HepG2 (cell line): Measurements from ENCODE around the gene KIF13A. TPM values are rescaled to one million over a fixed set of nuclear protein-coding genes. Genes with fewer than 3 reads are reported as not detected.
A peak's percentile ranks its signal among the peaks of the same experiment; 100 is the strongest.

Experiments
- CEBPB ChIP-seq: IDR thresholded peaks from 2 replicates; pipeline ENCODE4 v1.6.1; 2011; ENCODE audit warnings: low read depth, low read length, improper control_type of control experiment, borderline replicate concordance
- DR1 ChIP-seq: sonication (generic); formaldehyde crosslinking; IDR thresholded peaks from 2 replicates; pipeline ENCODE4 v1.8.0; 2021; ENCODE audit warnings: mild to moderate bottlenecking, missing genetic modification reagents, inconsistent platforms
- FOXK1 ChIP-seq: sonication (generic); formaldehyde crosslinking; IDR thresholded peaks from 2 replicates; pipeline ENCODE4 v1.4.0; 2020; ENCODE audit warnings: low read depth, missing genetic modification reagents, borderline replicate concordance
- MED1 ChIP-seq: sonication (generic); formaldehyde crosslinking; IDR thresholded peaks from 2 replicates; pipeline ENCODE4 v1.4.0; 2020; ENCODE audit warnings: missing genetic modification reagents
- NBN ChIP-seq: fragments of 450-650 bp; conservative IDR thresholded peaks from 2 replicates; pipeline ENCODE4 v1.6.1; 2017
- POLR2AphosphoS2 ChIP-seq: IDR thresholded peaks from 2 replicates; pipeline ENCODE4 v1.6.1; 2011; ENCODE audit warnings: low read depth, low read length, improper control_type of control experiment
- SAP130 ChIP-seq: IDR thresholded peaks from 2 replicates; pipeline ENCODE4 v1.6.1; 2016; ENCODE audit warnings: low read depth
- WIZ ChIP-seq: sonication (generic); formaldehyde crosslinking; IDR thresholded peaks from 2 replicates; pipeline ENCODE4 v1.5.1; 2020; ENCODE audit warnings: mild to moderate bottlenecking, missing genetic modification reagents
- ZBTB38 ChIP-seq: sonication (generic); formaldehyde crosslinking; IDR thresholded peaks from 2 replicates; pipeline ENCODE4 v1.5.1; 2020; ENCODE audit warnings: mild to moderate bottlenecking, missing genetic modification reagents
- ZMYM4 ChIP-seq: sonication (generic); formaldehyde crosslinking; IDR thresholded peaks from 2 replicates; pipeline ENCODE4 v1.8.1; 2023; ENCODE audit warnings: mild to moderate bottlenecking, missing genetic modification reagents
- ZNF205 ChIP-seq: IDR thresholded peaks from 2 replicates; pipeline ENCODE4 v1.6.1; 2018; ENCODE audit warnings: missing biosample characterization, missing genetic modification reagents
- ZNF256 ChIP-seq: sonication (generic); formaldehyde crosslinking; conservative IDR thresholded peaks from 2 replicates; pipeline ENCODE4 v1.4.0; 2020; ENCODE audit warnings: missing genetic modification reagents
- ZNF761 ChIP-seq: sonication (generic); formaldehyde crosslinking; conservative IDR thresholded peaks from 2 replicates; pipeline ENCODE4 v1.4.0; 2020; ENCODE audit warnings: mild to moderate bottlenecking, missing genetic modification reagents
- ZNF777 ChIP-seq: sonication (generic); formaldehyde crosslinking; IDR thresholded peaks from 2 replicates; pipeline ENCODE4 v1.4.0; 2020; ENCODE audit warnings: missing genetic modification reagents
- polyA plus RNA-seq, 8 experiments: library from polyadenylated mRNA; depleted of rRNA in 3 of 8; stranded (reverse) in 7 of 8; unstranded in 1 of 8; fragments of >200 nt; fragmentation: Illumina TruSeq in 4 of 8; extraction: Trizol in 4 of 8; gene quantifications; 2 replicates each; pipeline versions ENCODE4 v1.2.1 to v1.2.3, GENCODE V29; 2011 to 2016; ENCODE audit warnings: low read depth in 4 of 8, missing spikeins in 1 of 8, mixed read lengths in 1 of 8; ENCODE audit not compliant: insufficient read depth in 1 of 8
- total RNA-seq, 5 experiments: library from RNA; depleted of rRNA; stranded (reverse); fragments of >200 nt; fragmentation: Illumina TruSeq; extraction: Trizol; gene quantifications; 2 replicates each; pipeline ENCODE4 v1.2.3, GENCODE V29; 2016; ENCODE audit warnings: low read depth in 1 of 5
- TF ChIP-seq, protein P1 (sequence below), 2 experiments: sonication (generic) in 1 of 2; formaldehyde crosslinking in 1 of 2; IDR thresholded peaks; 2 replicates each; pipeline versions ENCODE4 v1.6.1 to v1.9.0; 2014 to 2022; ENCODE audit warnings: antibody characterized with exemption in 1 of 2, borderline replicate concordance in 1 of 2, inconsistent platforms in 1 of 2, low read depth in 1 of 2, missing genetic modification reagents in 1 of 2
- TF ChIP-seq, protein P2 (sequence below): sonication (generic); formaldehyde crosslinking; IDR thresholded peaks from 2 replicates; pipeline ENCODE4 v1.5.0; 2020; ENCODE audit warnings: mild to moderate bottlenecking, missing genetic modification reagents
- TF ChIP-seq, protein P3 (sequence below): sonication (generic); formaldehyde crosslinking; IDR thresholded peaks from 2 replicates; pipeline ENCODE4 v1.8.0; 2022; ENCODE audit warnings: mild to moderate bottlenecking, missing genetic modification reagents, borderline replicate concordance
- TF ChIP-seq, protein P4 (sequence below): sonication (generic); formaldehyde crosslinking; IDR thresholded peaks from 2 replicates; pipeline ENCODE4 v1.4.0; 2020; ENCODE audit warnings: missing genetic modification reagents

The KIF13A gene
- total and polyA plus RNA-seq, 2 of the 13 experiments (the other 11 are each of a cell fraction or from before 2014, with no cell fraction given): 21.1 to 37.2 TPM

DNA sequence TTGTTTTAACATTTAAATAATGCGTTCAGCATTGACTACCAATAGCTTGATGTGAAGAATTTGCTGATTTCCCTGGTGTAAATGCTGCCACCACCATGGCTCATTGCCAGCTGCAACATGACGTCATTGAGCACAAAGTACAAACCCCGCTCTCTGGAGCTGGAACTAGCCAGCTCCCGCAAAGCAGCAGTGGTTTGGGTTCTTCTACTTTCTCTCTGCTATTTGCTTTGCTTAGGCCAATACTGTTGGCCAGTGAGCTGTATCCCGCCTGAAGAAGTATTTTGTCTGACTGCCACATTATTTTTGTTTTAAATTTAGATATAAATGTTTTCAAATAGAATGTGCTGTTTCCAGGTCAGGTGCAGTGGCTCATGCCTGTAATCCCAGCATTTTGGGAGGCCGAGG, 47.4 kb upstream of the KIF13A start (continued):
- TF ChIP-seq CEBPB (0 out of 2 replicates have a peak, but pooled peaks have one; percentile 2), ZNF256 (CRISPR knock-in tag) (peak; percentile 40; the same call in 1 of the 2 replicates), DR1 (CRISPR knock-in tag) (no peak), ZBTB38 (no peak), ZNF205 (CRISPR knock-in tag) (peak; percentile 73; the same call in 1 of the 2 replicates), MED1 (CRISPR knock-in tag) (peak; percentile 52), WIZ (CRISPR knock-in tag) (no peak), ZMYM4 (peak; percentile 70), NBN (no peak), ZNF777 (CRISPR knock-in tag) (no peak), POLR2AphosphoS2 (no peak), ZNF761 (CRISPR knock-in tag) (no peak), FOXK1 (CRISPR knock-in tag) (0 out of 2 replicates have a peak, but pooled peaks have one; percentile 19), SAP130 (CRISPR knock-in tag) (peak; percentile 41; the same call in 1 of the 2 replicates)
- TF ChIP-seq, protein P1, sequence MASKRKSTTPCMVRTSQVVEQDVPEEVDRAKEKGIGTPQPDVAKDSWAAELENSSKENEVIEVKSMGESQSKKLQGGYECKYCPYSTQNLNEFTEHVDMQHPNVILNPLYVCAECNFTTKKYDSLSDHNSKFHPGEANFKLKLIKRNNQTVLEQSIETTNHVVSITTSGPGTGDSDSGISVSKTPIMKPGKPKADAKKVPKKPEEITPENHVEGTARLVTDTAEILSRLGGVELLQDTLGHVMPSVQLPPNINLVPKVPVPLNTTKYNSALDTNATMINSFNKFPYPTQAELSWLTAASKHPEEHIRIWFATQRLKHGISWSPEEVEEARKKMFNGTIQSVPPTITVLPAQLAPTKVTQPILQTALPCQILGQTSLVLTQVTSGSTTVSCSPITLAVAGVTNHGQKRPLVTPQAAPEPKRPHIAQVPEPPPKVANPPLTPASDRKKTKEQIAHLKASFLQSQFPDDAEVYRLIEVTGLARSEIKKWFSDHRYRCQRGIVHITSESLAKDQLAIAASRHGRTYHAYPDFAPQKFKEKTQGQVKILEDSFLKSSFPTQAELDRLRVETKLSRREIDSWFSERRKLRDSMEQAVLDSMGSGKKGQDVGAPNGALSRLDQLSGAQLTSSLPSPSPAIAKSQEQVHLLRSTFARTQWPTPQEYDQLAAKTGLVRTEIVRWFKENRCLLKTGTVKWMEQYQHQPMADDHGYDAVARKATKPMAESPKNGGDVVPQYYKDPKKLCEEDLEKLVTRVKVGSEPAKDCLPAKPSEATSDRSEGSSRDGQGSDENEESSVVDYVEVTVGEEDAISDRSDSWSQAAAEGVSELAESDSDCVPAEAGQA (IDR thresholded peaks at IDR 0.05; ENCODE audit: low read depth): 0 out of 2 replicates have a peak, but pooled peaks have one; percentile 24
- TF ChIP-seq, protein P1 (CRISPR knock-in tag; IDR thresholded peaks at IDR 0.05; ENCODE audit: borderline replicate concordance): no peak
- TF ChIP-seq, protein P2, sequence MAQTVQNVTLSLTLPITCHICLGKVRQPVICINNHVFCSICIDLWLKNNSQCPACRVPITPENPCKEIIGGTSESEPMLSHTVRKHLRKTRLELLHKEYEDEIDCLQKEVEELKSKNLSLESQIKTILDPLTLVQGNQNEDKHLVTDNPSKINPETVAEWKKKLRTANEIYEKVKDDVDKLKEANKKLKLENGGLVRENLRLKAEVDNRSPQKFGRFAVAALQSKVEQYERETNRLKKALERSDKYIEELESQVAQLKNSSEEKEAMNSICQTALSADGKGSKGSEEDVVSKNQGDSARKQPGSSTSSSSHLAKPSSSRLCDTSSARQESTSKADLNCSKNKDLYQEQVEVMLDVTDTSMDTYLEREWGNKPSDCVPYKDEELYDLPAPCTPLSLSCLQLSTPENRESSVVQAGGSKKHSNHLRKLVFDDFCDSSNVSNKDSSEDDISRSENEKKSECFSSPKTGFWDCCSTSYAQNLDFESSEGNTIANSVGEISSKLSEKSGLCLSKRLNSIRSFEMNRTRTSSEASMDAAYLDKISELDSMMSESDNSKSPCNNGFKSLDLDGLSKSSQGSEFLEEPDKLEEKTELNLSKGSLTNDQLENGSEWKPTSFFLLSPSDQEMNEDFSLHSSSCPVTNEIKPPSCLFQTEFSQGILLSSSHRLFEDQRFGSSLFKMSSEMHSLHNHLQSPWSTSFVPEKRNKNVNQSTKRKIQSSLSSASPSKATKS (CRISPR knock-in tag): 0 out of 2 replicates have a peak, but pooled peaks have one; percentile 15
- TF ChIP-seq, protein P3, sequence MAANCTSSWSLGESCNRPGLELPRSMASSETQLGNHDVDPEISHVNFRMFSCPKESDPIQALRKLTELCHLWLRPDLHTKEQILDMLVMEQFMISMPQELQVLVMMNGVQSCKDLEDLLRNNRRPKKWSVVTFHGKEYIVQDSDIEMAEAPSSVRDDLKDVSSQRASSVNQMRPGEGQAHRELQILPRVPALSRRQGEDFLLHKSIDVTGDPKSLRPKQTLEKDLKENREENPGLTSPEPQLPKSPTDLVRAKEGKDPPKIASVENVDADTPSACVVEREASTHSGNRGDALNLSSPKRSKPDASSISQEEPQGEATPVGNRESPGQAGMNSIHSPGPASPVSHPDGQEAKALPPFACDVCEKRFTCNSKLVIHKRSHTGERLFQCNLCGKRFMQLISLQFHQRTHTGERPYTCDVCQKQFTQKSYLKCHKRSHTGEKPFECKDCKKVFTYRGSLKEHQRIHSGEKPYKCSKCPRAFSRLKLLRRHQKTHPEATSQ (CRISPR knock-in tag): no peak
- TF ChIP-seq, protein P4, sequence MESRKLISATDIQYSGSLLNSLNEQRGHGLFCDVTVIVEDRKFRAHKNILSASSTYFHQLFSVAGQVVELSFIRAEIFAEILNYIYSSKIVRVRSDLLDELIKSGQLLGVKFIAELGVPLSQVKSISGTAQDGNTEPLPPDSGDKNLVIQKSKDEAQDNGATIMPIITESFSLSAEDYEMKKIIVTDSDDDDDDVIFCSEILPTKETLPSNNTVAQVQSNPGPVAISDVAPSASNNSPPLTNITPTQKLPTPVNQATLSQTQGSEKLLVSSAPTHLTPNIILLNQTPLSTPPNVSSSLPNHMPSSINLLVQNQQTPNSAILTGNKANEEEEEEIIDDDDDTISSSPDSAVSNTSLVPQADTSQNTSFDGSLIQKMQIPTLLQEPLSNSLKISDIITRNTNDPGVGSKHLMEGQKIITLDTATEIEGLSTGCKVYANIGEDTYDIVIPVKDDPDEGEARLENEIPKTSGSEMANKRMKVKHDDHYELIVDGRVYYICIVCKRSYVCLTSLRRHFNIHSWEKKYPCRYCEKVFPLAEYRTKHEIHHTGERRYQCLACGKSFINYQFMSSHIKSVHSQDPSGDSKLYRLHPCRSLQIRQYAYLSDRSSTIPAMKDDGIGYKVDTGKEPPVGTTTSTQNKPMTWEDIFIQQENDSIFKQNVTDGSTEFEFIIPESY: 0 out of 2 replicates have a peak, but pooled peaks have one; percentile 19
